Nephron (organoid): ENCODE data around the gene ANKFN1.

Source experiments
- H3K27ac Mint-ChIP-seq, 3 experiments: 2 replicates each; pipeline ENCODE4 v1.8.0; 2020; ENCODE audit warnings: mixed read lengths in 3 of 3, mild to moderate bottlenecking in 2 of 3, moderate library complexity in 1 of 3
- H3K27me3 Mint-ChIP-seq: 2 replicates; pipeline ENCODE4 v1.8.0; 2021; ENCODE audit warnings: low read depth, mild to moderate bottlenecking, moderate library complexity, mixed read lengths
- H3K36me3 Mint-ChIP-seq: 2 replicates; pipeline ENCODE4 v1.8.0; 2020; ENCODE audit warnings: low read depth, mixed read lengths
- H3K4me1 Mint-ChIP-seq: 2 replicates; pipeline ENCODE4 v1.8.0; 2020; ENCODE audit warnings: mixed read lengths
- H3K4me3 Mint-ChIP-seq, 3 experiments: 2 replicates each; pipeline ENCODE4 v1.8.0; 2020; ENCODE audit warnings: mild to moderate bottlenecking in 3 of 3, mixed read lengths in 3 of 3, moderate library complexity in 2 of 3
- H3K9me3 Mint-ChIP-seq: 2 replicates; pipeline ENCODE4 v1.8.0; 2020; ENCODE audit warnings: mixed read lengths
- CTCF ChIP-seq, 3 experiments: fragments of 200-600 bp; sonication (generic); IDR thresholded peaks; one replicate each; pipeline ENCODE4 v1.5.0; 2021; ENCODE audit warnings: antibody characterized with exemption in 3 of 3; ENCODE audit not compliant: unreplicated experiment in 3 of 3

Gene ANKFN1

GRCh38 chr17:56217921-56218320, 64.6 kb downstream of the ANKFN1 start:
- Mint-ChIP-seq H3K36me3 (no peaks in the 10 kb centered on the region), H3K27me3 (peaks cover 4% of the 10 kb centered on the region)

GRCh38 chr17:56222255-56222654, 69.0 kb downstream of the ANKFN1 start:
- Mint-ChIP-seq H3K4me3 (no peak overlapping the region), H3K27ac (no peak overlapping the region), H3K27me3 (no peaks in the 10 kb centered on the region), H3K9me3 (no peaks in the 10 kb centered on the region), H3K36me3 (no peaks in the 10 kb centered on the region), H3K4me1 (peaks cover 8% of the 10 kb centered on the region)
- no peak for TF ChIP-seq CTCF (IDR thresholded peaks at IDR 0.05; ENCODE audit: unreplicated experiment in 3 of 3)

More at GRCh38 chr17:56217921-56218320, 64.6 kb downstream of the ANKFN1 start:
- no peak for TF ChIP-seq CTCF (IDR thresholded peaks at IDR 0.05; ENCODE audit: unreplicated experiment in 3 of 3)
- Mint-ChIP-seq H3K4me3 (no peak overlapping the region), H3K27ac (no peak overlapping the region), H3K4me1 (peaks cover 6% of the 10 kb centered on the region), H3K9me3 (no peaks in the 10 kb centered on the region)

DNA sequence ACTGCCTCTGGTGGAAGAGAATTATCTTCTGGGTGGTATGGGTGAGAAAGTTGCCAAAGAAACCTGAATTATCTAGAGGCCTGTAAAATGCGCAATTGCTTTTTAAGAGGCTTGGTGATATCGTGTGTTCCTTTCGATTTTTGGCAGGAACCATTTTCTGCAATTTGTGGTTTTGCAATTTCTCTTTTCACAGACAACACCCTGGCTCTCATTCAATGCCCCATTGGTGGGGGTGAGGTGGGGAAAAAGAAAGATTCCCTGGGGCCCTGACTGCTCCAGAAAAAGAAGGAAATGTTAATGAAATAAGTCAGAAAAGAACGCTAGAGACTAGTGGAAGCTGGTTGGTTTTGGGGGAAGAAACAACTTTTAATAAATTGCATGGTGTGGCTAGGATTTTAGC, 77.4 kb downstream of the ANKFN1 start:
- H3K4me1 Mint-ChIP-seq, result peaks cover 25% of the 10 kb centered on the region
- H3K9me3 Mint-ChIP-seq, result no peaks in the 10 kb centered on the region
- H3K4me3 Mint-ChIP-seq, result no peak overlapping the region
- no peak for TF ChIP-seq CTCF (IDR thresholded peaks at IDR 0.05; ENCODE audit: unreplicated experiment in 3 of 3)
- H3K27ac Mint-ChIP-seq, result no peak overlapping the region
- no peaks in the 10 kb centered on the region for H3K27me3 Mint-ChIP-seq
- no peaks in the 10 kb centered on the region for H3K36me3 Mint-ChIP-seq

DNA sequence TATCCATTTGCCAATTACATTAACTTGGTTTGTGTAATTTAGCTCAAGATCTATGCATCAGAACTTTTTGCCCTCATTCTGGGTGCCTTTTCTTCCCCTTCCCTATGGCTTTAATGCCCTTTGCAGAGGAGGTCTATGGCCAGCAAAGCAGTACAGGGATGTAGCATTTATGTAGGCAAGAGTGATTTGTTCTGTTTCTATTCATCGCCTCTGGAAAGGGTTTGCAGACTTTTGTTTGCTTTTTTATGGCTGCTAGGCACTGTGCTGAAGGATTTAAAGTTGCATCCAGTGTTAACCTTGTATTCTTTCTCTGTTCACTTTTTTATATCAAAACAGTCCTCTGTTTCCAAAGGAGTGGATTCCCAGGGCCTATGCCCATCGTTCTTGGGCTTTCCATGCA, 78.0 kb downstream of the ANKFN1 start:
- Mint-ChIP-seq H3K36me3 (no peaks in the 10 kb centered on the region), H3K4me3 (no peak overlapping the region), H3K27ac (no peak overlapping the region)

GRCh38 chr17:56231693-56232092, 78.4 kb downstream of the ANKFN1 start:
- TF ChIP-seq CTCF (IDR thresholded peaks at IDR 0.05; ENCODE audit: unreplicated experiment in 3 of 3), result no peak
- Mint-ChIP-seq H3K27ac (no peak overlapping the region), H3K27me3 (no peaks in the 10 kb centered on the region), H3K4me1 (peaks cover 25% of the 10 kb centered on the region), H3K4me3 (no peak overlapping the region), H3K36me3 (no peaks in the 10 kb centered on the region), H3K9me3 (no peaks in the 10 kb centered on the region)

More for the DNA sequence above, 78.0 kb downstream of the ANKFN1 start:
- H3K4me1 Mint-ChIP-seq, result peaks cover 25% of the 10 kb centered on the region
- H3K27me3 Mint-ChIP-seq, result no peaks in the 10 kb centered on the region
- H3K9me3 Mint-ChIP-seq, result no peaks in the 10 kb centered on the region
- no peak for TF ChIP-seq CTCF (IDR thresholded peaks at IDR 0.05; ENCODE audit: unreplicated experiment in 3 of 3)

DNA sequence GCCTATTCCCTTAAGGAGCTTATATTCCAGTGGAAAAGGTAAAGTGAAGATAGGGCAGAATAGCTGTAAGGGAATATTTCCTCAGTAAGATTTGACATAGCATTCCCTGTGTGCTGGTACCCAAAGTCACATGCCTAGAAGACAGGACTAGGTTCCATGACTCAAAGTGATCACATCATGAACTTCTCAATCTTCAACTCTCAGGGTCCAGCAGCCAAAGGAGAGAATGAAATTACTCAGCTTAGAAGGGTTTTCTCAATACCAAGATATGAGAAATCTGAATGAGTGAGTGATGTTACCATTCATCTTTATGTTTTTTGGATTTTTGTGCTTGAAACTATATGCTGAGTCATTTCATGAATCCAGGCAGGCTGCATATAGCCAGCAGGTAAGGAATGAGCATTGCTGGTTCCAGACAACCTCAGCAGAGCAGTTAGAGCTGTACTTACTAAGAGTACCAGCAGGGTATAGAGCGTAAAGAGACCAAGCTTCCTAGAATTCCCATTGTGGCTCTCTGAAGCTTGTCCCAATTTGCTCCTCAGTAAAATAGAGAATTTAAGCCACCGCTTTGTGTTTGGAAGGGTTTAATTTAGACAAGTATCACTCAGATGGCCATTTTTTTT, 91.1 kb downstream of the ANKFN1 start:
- Mint-ChIP-seq H3K36me3 (no peaks in the 10 kb centered on the region), H3K9me3 (no peaks in the 10 kb centered on the region), H3K4me3 (no peak overlapping the region), H3K4me1 (no peaks in the 10 kb centered on the region), H3K27me3 (peaks cover under 1% of the 10 kb centered on the region), H3K27ac (no peak overlapping the region)
- no peak for TF ChIP-seq CTCF (IDR thresholded peaks at IDR 0.05; ENCODE audit: unreplicated experiment in 3 of 3)
